HCT116 (cell line): ENCODE data around the gene PCDHA5. TPM values are rescaled to one million over a fixed set of nuclear protein-coding genes. Genes with fewer than 3 reads are reported as not detected.

Experiments
- ATAC-seq: fragments of 200-7000 bp; cut with Tn5 transposase; 2 replicates; pipeline ENCODE4 v1.9.1; 2020; ENCODE audit warnings: mild to moderate bottlenecking, moderate library complexity
- BruUV-seq: library from RNA; stranded (reverse); fragments of 400-500 nt; replicated peaks from 2 replicates; lab custom pipeline; 2021; lab: Mats Ljungman, UMichigan
- CTCF ChIA-PET: fragments of 300-600 bp; sonication (Branson Sonifier 250); formaldehyde crosslinking; loops from one replicate; lab custom pipeline; 2021; ENCODE audit warnings: antibody characterized with exemption; lab: Charles Lee
- POLR2A ChIA-PET: fragments of 300-600, 350-600 bp; sonication (Branson Sonifier 250); formaldehyde crosslinking; loops from one replicate; lab custom pipeline; 2021; ENCODE audit warnings: antibody characterized with exemption; lab: Charles Lee
- RAD21 ChIA-PET, 2 experiments: fragments of 300-600 bp; sonication (Branson Sonifier 250); formaldehyde crosslinking; loops; one replicate each; lab custom pipeline; 2023; ENCODE audit warnings: low total read pairs in 2 of 2; ENCODE audit not compliant: uncharacterized antibody in 2 of 2, unreplicated experiment in 2 of 2, low non-redundant PET in 1 of 2; lab: Charles Lee
- DNase-seq: peaks from one replicate; pipeline ENCODE4 v3.0.0-alpha.2; 2010; ENCODE audit warnings: low read depth, low spot score
- H2AFZ ChIP-seq: fragments of 200-600 bp; shearing (Covaris generic), sonication (generic); 2 replicates; pipeline ENCODE4 v1.6.1; 2017; ENCODE audit warnings: low read depth, mixed run types, mixed read lengths, antibody characterized with exemption, low read length; ENCODE audit not compliant: poor library complexity, severe bottlenecking
- H3K27ac ChIP-seq: 2 replicates; pipeline ENCODE4 v1.5.1; 2012; ENCODE audit warnings: low read depth, low read length
- H3K27me3 ChIP-seq: fragments of 200-600 bp; sonication (generic); 2 replicates; pipeline ENCODE4 v1.6.1; 2016; ENCODE audit warnings: mixed run types, low read length, mixed read lengths; ENCODE audit not compliant: insufficient read depth
- H3K36me3 ChIP-seq, 2 experiments: fragments of 200-500 bp in 1 of 2; fragments of 200-600 bp in 1 of 2; sonication (Bioruptor generic) in 1 of 2; sonication (generic) in 1 of 2; 2 replicates each; pipeline versions ENCODE4 v1.5.1 to v1.6.1; 2014 to 2016; ENCODE audit warnings: low read length in 2 of 2, inconsistent platforms in 1 of 2, mixed read lengths in 1 of 2, mixed run types in 1 of 2; ENCODE audit not compliant: insufficient read depth in 2 of 2, control insufficient read depth in 1 of 2
- H3K4me1 ChIP-seq, 2 experiments: fragments of 200-600 bp in 1 of 2; sonication (generic) in 1 of 2; 2 replicates each; pipeline versions ENCODE4 v1.5.1 to v1.6.1; 2012 to 2017; ENCODE audit warnings: low read length in 2 of 2, inconsistent platforms in 1 of 2, mild to moderate bottlenecking in 1 of 2, mixed read lengths in 1 of 2, mixed run types in 1 of 2, moderate library complexity in 1 of 2; ENCODE audit not compliant: insufficient read depth in 2 of 2, control insufficient read depth in 1 of 2
- H3K4me2 ChIP-seq: fragments of 200-600 bp; sonication (generic); 2 replicates; pipeline ENCODE4 v1.6.1; 2017; ENCODE audit warnings: mixed run types, low read length, mixed read lengths
- H3K4me3 ChIP-seq, 2 experiments: fragments of 200-600 bp in 1 of 2; sonication (generic) in 1 of 2; replicated peaks in 1 of 2; 2 replicates each; pipeline ENCODE4 v1.5.1; 2011 to 2016; ENCODE audit warnings: low read length in 2 of 2, control low read depth in 1 of 2, low read depth in 1 of 2, mild to moderate bottlenecking in 1 of 2, mixed read lengths in 1 of 2, mixed run types in 1 of 2
- H3K79me2 ChIP-seq: fragments of 200-600 bp; sonication (generic); 2 replicates; pipeline ENCODE4 v1.6.1; 2017; ENCODE audit warnings: mild to moderate bottlenecking, mixed run types, low read length, moderate library complexity, mixed read lengths; ENCODE audit not compliant: insufficient read depth
- H3K9ac ChIP-seq: fragments of 200-600 bp; sonication (generic); 2 replicates; pipeline ENCODE4 v1.6.1; 2016; ENCODE audit warnings: low read length, mixed read lengths
- H3K9me2 ChIP-seq: fragments of 200-600 bp; sonication (generic), shearing (Covaris generic); 2 replicates; pipeline ENCODE4 v1.6.1; 2017; ENCODE audit warnings: mixed run types, mild to moderate bottlenecking, moderate library complexity; ENCODE audit not compliant: insufficient read depth
- H3K9me3 ChIP-seq, 2 experiments: fragments of 200-500 bp in 1 of 2; fragments of 200-600 bp in 1 of 2; sonication (Bioruptor generic) in 1 of 2; sonication (generic) in 1 of 2; 2 replicates each; pipeline ENCODE4 v1.6.1; 2014 to 2017; ENCODE audit warnings: low read length in 2 of 2, mixed read lengths in 2 of 2, inconsistent platforms in 1 of 2, low read depth in 1 of 2, mild to moderate bottlenecking in 1 of 2, mixed run types in 1 of 2, moderate library complexity in 1 of 2; ENCODE audit not compliant: control insufficient read depth in 1 of 2, insufficient read depth in 1 of 2
- H4K20me1 ChIP-seq: fragments of 200-600 bp; sonication (generic), shearing (Covaris generic); 2 replicates; pipeline ENCODE4 v1.6.1; 2017; ENCODE audit warnings: mixed run types, mild to moderate bottlenecking, moderate library complexity; ENCODE audit not compliant: insufficient read depth
- CEBPB ChIP-seq: IDR thresholded peaks from 2 replicates; pipeline ENCODE4 v1.6.1; 2012; ENCODE audit warnings: low read depth
- SP1 ChIP-seq: IDR thresholded peaks from 2 replicates; pipeline ENCODE4 v1.6.1; 2012; ENCODE audit warnings: low read depth
- YY1 ChIP-seq: IDR thresholded peaks from 2 replicates; pipeline ENCODE4 v1.6.1; 2011; ENCODE audit warnings: low read length, low read depth, moderate library complexity, mild to moderate bottlenecking; ENCODE audit not compliant: insufficient replicate concordance; ENCODE audit errors: extremely low read depth
- intact Hi-C: fragments of 100-400 bp; cut with micrococcal nuclease; formaldehyde crosslinking; loops from 2 replicates; pipeline ENCODE4 v1.10.0; 2022
- total RNA-seq: library from RNA; stranded (reverse); gene quantifications from one replicate; pipeline ENCODE4 v1.2.1, GENCODE V29; 2021; ENCODE audit not compliant: unreplicated experiment
- TF ChIP-seq, protein P1 (sequence below), 3 experiments: fragments of 200-600 bp in 1 of 3; sonication (generic) in 1 of 3; IDR thresholded peaks in 2 of 3; conservative IDR thresholded peaks in 1 of 3; 2 replicates each; pipeline ENCODE4 v1.5.1; 2012 to 2017; ENCODE audit warnings: low read depth in 2 of 3, low read length in 2 of 3, antibody characterized with exemption in 1 of 3, borderline replicate concordance in 1 of 3, control low read depth in 1 of 3, mild to moderate bottlenecking in 1 of 3, mixed read lengths in 1 of 3, mixed run types in 1 of 3, moderate library complexity in 1 of 3; ENCODE audit not compliant: insufficient read depth in 1 of 3
- TF ChIP-seq, protein P2 (sequence below): IDR thresholded peaks from 2 replicates; pipeline ENCODE4 v1.6.1; 2012; ENCODE audit warnings: low read depth
- TF ChIP-seq, protein P3 (sequence below): IDR thresholded peaks from 2 replicates; pipeline ENCODE4 v1.6.1; 2012

PCDHA5 gene
- total RNA-seq, 1 experiment from 2014 or later: not detected

DNA sequence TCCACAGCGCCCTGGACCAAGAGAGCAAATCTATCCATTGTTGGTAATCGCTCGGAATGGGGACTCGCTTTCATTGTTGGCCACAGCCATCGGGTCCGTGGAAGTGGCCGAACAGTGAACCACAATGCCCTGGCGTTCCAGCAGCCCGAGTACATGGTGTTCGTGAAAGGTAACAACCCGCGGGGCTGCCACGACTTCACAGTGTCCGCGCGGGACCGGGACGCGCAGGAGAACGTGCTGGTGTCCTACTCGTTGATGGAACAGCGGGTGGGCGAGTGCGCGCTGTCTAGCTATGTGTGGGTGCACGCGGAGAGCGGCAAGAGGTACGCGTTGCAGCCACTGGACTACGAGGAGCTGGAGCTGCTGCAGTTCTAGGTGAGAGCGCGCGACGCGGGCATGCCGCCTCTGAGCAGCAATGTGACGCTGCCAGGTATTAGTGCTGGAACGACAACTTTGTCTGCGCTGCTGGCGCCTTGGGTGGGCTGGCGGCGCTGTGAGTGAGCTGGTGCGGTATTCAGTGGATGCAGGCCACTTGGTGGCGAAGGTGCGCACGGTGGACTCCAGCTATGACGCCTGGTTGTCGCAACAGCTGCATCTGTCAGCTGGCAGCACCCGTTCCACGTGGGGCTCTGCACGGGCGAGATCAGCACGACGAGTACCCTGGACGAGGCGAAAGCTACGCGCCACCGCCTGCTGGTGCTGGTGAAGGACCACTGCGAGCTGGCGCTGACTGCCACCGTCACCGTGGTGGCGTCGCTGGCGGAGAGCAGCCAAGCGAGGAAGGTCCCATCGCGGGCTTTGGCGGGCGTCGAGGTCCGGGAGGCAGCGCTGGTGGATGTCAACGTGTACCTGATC, 41.3 kb downstream of the PCDHA5 start:
- ChIA-PET CTCF (no interaction called here), POLR2A (no interaction called here), RAD21 (no interaction called here)
- DNase-seq: no peak
- TF ChIP-seq CEBPB: no peak
- TF ChIP-seq, protein P1, sequence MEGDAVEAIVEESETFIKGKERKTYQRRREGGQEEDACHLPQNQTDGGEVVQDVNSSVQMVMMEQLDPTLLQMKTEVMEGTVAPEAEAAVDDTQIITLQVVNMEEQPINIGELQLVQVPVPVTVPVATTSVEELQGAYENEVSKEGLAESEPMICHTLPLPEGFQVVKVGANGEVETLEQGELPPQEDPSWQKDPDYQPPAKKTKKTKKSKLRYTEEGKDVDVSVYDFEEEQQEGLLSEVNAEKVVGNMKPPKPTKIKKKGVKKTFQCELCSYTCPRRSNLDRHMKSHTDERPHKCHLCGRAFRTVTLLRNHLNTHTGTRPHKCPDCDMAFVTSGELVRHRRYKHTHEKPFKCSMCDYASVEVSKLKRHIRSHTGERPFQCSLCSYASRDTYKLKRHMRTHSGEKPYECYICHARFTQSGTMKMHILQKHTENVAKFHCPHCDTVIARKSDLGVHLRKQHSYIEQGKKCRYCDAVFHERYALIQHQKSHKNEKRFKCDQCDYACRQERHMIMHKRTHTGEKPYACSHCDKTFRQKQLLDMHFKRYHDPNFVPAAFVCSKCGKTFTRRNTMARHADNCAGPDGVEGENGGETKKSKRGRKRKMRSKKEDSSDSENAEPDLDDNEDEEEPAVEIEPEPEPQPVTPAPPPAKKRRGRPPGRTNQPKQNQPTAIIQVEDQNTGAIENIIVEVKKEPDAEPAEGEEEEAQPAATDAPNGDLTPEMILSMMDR (IDR thresholded peaks at IDR 0.05 in 2 of 3, conservative IDR thresholded peaks at IDR 0.05 in 1 of 3; ENCODE audit: borderline replicate concordance in 1 of 3, insufficient read depth in 1 of 3, low read depth in 2 of 3, low read length in 2 of 3): no peak
- TF ChIP-seq, protein P2, sequence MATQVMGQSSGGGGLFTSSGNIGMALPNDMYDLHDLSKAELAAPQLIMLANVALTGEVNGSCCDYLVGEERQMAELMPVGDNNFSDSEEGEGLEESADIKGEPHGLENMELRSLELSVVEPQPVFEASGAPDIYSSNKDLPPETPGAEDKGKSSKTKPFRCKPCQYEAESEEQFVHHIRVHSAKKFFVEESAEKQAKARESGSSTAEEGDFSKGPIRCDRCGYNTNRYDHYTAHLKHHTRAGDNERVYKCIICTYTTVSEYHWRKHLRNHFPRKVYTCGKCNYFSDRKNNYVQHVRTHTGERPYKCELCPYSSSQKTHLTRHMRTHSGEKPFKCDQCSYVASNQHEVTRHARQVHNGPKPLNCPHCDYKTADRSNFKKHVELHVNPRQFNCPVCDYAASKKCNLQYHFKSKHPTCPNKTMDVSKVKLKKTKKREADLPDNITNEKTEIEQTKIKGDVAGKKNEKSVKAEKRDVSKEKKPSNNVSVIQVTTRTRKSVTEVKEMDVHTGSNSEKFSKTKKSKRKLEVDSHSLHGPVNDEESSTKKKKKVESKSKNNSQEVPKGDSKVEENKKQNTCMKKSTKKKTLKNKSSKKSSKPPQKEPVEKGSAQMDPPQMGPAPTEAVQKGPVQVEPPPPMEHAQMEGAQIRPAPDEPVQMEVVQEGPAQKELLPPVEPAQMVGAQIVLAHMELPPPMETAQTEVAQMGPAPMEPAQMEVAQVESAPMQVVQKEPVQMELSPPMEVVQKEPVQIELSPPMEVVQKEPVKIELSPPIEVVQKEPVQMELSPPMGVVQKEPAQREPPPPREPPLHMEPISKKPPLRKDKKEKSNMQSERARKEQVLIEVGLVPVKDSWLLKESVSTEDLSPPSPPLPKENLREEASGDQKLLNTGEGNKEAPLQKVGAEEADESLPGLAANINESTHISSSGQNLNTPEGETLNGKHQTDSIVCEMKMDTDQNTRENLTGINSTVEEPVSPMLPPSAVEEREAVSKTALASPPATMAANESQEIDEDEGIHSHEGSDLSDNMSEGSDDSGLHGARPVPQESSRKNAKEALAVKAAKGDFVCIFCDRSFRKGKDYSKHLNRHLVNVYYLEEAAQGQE: no peak
- TF ChIP-seq SP1: no peak
- TF ChIP-seq, protein P3, sequence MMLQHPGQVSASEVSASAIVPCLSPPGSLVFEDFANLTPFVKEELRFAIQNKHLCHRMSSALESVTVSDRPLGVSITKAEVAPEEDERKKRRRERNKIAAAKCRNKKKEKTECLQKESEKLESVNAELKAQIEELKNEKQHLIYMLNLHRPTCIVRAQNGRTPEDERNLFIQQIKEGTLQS: no peak
- TF ChIP-seq YY1: no peak
- Histone ChIP-seq H4K20me1 (no peaks in the 10 kb centered on the region), H3K27me3 (no peaks in the 10 kb centered on the region), H3K9me2 (no peaks in the 10 kb centered on the region), H3K27ac (no peak overlapping the region), H3K9me3 (no peaks in the 10 kb centered on the region; a peak in 1 of 4 replicates), H3K36me3 (no peaks in the 10 kb centered on the region), H3K79me2 (no peaks in the 10 kb centered on the region), H3K4me1 (no peaks in the 10 kb centered on the region), H3K4me2 (no peak overlapping the region), H2AFZ (no peak overlapping the region), H3K4me3 (no peak overlapping the region), H3K9ac (no peak overlapping the region)
- intact Hi-C loops: no loop called here
- BruUV-seq: no TSS peak
- no peak for ATAC-seq
